ENCODE data around the gene SYCP1.
"Not testable (repeated sequence)": the region's sequence is repeated elsewhere in the genome, so short reads cannot be mapped to it uniquely, and the experiment has no call there.

Gene SYCP1

GRCh38 chr1:114854693-114855320, at the start of gene SYCP1:
TSS of gene SYCP1 (plus strand) at chr1:114854863. CDS start at chr1:114855465, 602 bp downstream.
- H3K27ac ChIP-seq (ENCODE audit: low read length): no peak within 1 kb of the TSS
- no peak within 1 kb of the TSS for H3K9ac ChIP-seq (ENCODE audit: low read length)
- H3K9me3 ChIP-seq (ENCODE audit: control insufficient read depth, low read depth, low read length): no peaks in the 10 kb centered on the region
- no peaks in the 10 kb centered on the region for H3K36me3 ChIP-seq (ENCODE audit: control insufficient read depth, low read depth, low read length)
- no peaks in the 10 kb centered on the region for H3K4me1 ChIP-seq (ENCODE audit: control insufficient read depth, low read depth, low read length)
- H3K4me3 ChIP-seq (ENCODE audit: low read length): no peak within 1 kb of the TSS
- H3K27me3 ChIP-seq (ENCODE audit: control insufficient read depth, insufficient read depth, low read length): no peaks in the 10 kb centered on the region

- H3K27me3 ChIP-seq (ENCODE audit: control insufficient read depth, insufficient read depth, low read length): no peaks in the 10 kb centered on the region
- H3K9ac ChIP-seq (ENCODE audit: low read length): no peak overlapping the region
- H3K9me3 ChIP-seq (ENCODE audit: control insufficient read depth, low read depth, low read length): peaks cover 18% of the 10 kb centered on the region
- H3K27ac ChIP-seq (ENCODE audit: low read length): no peak overlapping the region
- no peaks in the 10 kb centered on the region for H3K4me1 ChIP-seq (ENCODE audit: control insufficient read depth, low read depth, low read length)
- no peak overlapping the region for H3K4me3 ChIP-seq (ENCODE audit: low read length)
- no peaks in the 10 kb centered on the region for H3K36me3 ChIP-seq (ENCODE audit: control insufficient read depth, low read depth, low read length)
These were observed 34.8 kb upstream of the SYCP1 start for GRCh38 chr1:114819869-114820268.

- no peaks in the 10 kb centered on the region for H3K36me3 ChIP-seq (ENCODE audit: control insufficient read depth, low read depth, low read length)
These were observed 34.3 kb upstream of the SYCP1 start for GRCh38 chr1:114820392-114820791.

GRCh38 chr1:114821978-114822377, 32.7 kb upstream of the SYCP1 start:
- H3K9me3 ChIP-seq (ENCODE audit: control insufficient read depth, low read depth, low read length): peaks cover 21% of the 10 kb centered on the region
- H3K9ac ChIP-seq (ENCODE audit: low read length): no peak overlapping the region
- no peak overlapping the region for H3K27ac ChIP-seq (ENCODE audit: low read length)
- H3K4me3 ChIP-seq (ENCODE audit: low read length): no peak overlapping the region
- H3K4me1 ChIP-seq (ENCODE audit: control insufficient read depth, low read depth, low read length): no peaks in the 10 kb centered on the region
- H3K27me3 ChIP-seq (ENCODE audit: control insufficient read depth, insufficient read depth, low read length): no peaks in the 10 kb centered on the region
- no peaks in the 10 kb centered on the region for H3K36me3 ChIP-seq (ENCODE audit: control insufficient read depth, low read depth, low read length)

More at GRCh38 chr1:114820392-114820791, 34.3 kb upstream of the SYCP1 start:
- Histone ChIP-seq H3K27ac (ENCODE audit: low read length) (no peak overlapping the region), H3K4me3 (ENCODE audit: low read length) (no peak overlapping the region), H3K4me1 (ENCODE audit: control insufficient read depth, low read depth, low read length) (no peaks in the 10 kb centered on the region), H3K9me3 (ENCODE audit: control insufficient read depth, low read depth, low read length) (peaks cover 21% of the 10 kb centered on the region), H3K9ac (ENCODE audit: low read length) (no peak overlapping the region), H3K27me3 (ENCODE audit: control insufficient read depth, insufficient read depth, low read length) (no peaks in the 10 kb centered on the region)

- H3K27ac ChIP-seq (ENCODE audit: low read length): no peak overlapping the region
These were observed 26.4 kb upstream of the SYCP1 start for GRCh38 chr1:114828251-114828650.

GRCh38 chr1:114830075-114830474, 24.6 kb upstream of the SYCP1 start:
- not testable (repeated sequence) for H3K4me1 ChIP-seq (ENCODE audit: control insufficient read depth, low read depth, low read length); H3K27ac ChIP-seq (ENCODE audit: low read length); H3K9me3 ChIP-seq (ENCODE audit: control insufficient read depth, low read depth, low read length)

More at GRCh38 chr1:114828251-114828650, 26.4 kb upstream of the SYCP1 start:
- Histone ChIP-seq H3K9ac (ENCODE audit: low read length) (no peak overlapping the region), H3K36me3 (ENCODE audit: control insufficient read depth, low read depth, low read length) (no peaks in the 10 kb centered on the region), H3K27me3 (ENCODE audit: control insufficient read depth, insufficient read depth, low read length) (no peaks in the 10 kb centered on the region), H3K4me1 (ENCODE audit: control insufficient read depth, low read depth, low read length) (no peaks in the 10 kb centered on the region), H3K9me3 (ENCODE audit: control insufficient read depth, low read depth, low read length) (peaks cover 9% of the 10 kb centered on the region), H3K4me3 (ENCODE audit: low read length) (no peak overlapping the region)

GRCh38 chr1:114831276-114831994, 23.2 kb upstream of the SYCP1 start:
- no peaks in the 10 kb centered on the region for H3K4me1 ChIP-seq (ENCODE audit: control insufficient read depth, low read depth, low read length)
- no peak overlapping the region for H3K9ac ChIP-seq (ENCODE audit: low read length)
- H3K4me3 ChIP-seq (ENCODE audit: low read length): no peak overlapping the region
- H3K27ac ChIP-seq (ENCODE audit: low read length): no peak overlapping the region
- no peaks in the 10 kb centered on the region for H3K36me3 ChIP-seq (ENCODE audit: control insufficient read depth, low read depth, low read length)
- H3K9me3 ChIP-seq (ENCODE audit: control insufficient read depth, low read depth, low read length): no peaks in the 10 kb centered on the region
- H3K27me3 ChIP-seq (ENCODE audit: control insufficient read depth, insufficient read depth, low read length): no peaks in the 10 kb centered on the region

More at GRCh38 chr1:114830075-114830474, 24.6 kb upstream of the SYCP1 start:
- H3K27me3 ChIP-seq (ENCODE audit: control insufficient read depth, insufficient read depth, low read length); H3K9ac ChIP-seq (ENCODE audit: low read length); H3K4me3 ChIP-seq (ENCODE audit: low read length); H3K36me3 ChIP-seq (ENCODE audit: control insufficient read depth, low read depth, low read length): not testable (repeated sequence)

GRCh38 chr1:114832057-114832456, 22.6 kb upstream of the SYCP1 start:
- Histone ChIP-seq H3K4me1 (ENCODE audit: control insufficient read depth, low read depth, low read length) (no peaks in the 10 kb centered on the region), H3K4me3 (ENCODE audit: low read length) (no peak overlapping the region), H3K27me3 (ENCODE audit: control insufficient read depth, insufficient read depth, low read length) (no peaks in the 10 kb centered on the region), H3K27ac (ENCODE audit: low read length) (no peak overlapping the region), H3K9ac (ENCODE audit: low read length) (no peak overlapping the region), H3K9me3 (ENCODE audit: control insufficient read depth, low read depth, low read length) (no peaks in the 10 kb centered on the region), H3K36me3 (ENCODE audit: control insufficient read depth, low read depth, low read length) (no peaks in the 10 kb centered on the region)

GRCh38 chr1:114833421-114833820, 21.2 kb upstream of the SYCP1 start:
- no peaks in the 10 kb centered on the region for H3K27me3 ChIP-seq (ENCODE audit: control insufficient read depth, insufficient read depth, low read length)
- no peak overlapping the region for H3K9ac ChIP-seq (ENCODE audit: low read length)
- no peaks in the 10 kb centered on the region for H3K36me3 ChIP-seq (ENCODE audit: control insufficient read depth, low read depth, low read length)
- H3K4me1 ChIP-seq (ENCODE audit: control insufficient read depth, low read depth, low read length): no peaks in the 10 kb centered on the region
- no peak overlapping the region for H3K4me3 ChIP-seq (ENCODE audit: low read length)
- H3K9me3 ChIP-seq (ENCODE audit: control insufficient read depth, low read depth, low read length): no peaks in the 10 kb centered on the region
- H3K27ac ChIP-seq (ENCODE audit: low read length): no peak overlapping the region

GRCh38 chr1:114844270-114844669, 10.4 kb upstream of the SYCP1 start:
- H3K9me3 ChIP-seq (ENCODE audit: control insufficient read depth, low read depth, low read length): no peaks in the 10 kb centered on the region
- H3K4me1 ChIP-seq (ENCODE audit: control insufficient read depth, low read depth, low read length): no peaks in the 10 kb centered on the region
- H3K27me3 ChIP-seq (ENCODE audit: control insufficient read depth, insufficient read depth, low read length): no peaks in the 10 kb centered on the region
- no peaks in the 10 kb centered on the region for H3K36me3 ChIP-seq (ENCODE audit: control insufficient read depth, low read depth, low read length)
- H3K27ac ChIP-seq (ENCODE audit: low read length): no peak overlapping the region
- no peak overlapping the region for H3K4me3 ChIP-seq (ENCODE audit: low read length)
- H3K9ac ChIP-seq (ENCODE audit: low read length): no peak overlapping the region

GRCh38 chr1:114853584-114853983, 1.1 kb upstream of the SYCP1 start:
- H3K27me3 ChIP-seq (ENCODE audit: control insufficient read depth, insufficient read depth, low read length): no peaks in the 10 kb centered on the region
- no peak overlapping the region for H3K27ac ChIP-seq (ENCODE audit: low read length)
- H3K36me3 ChIP-seq (ENCODE audit: control insufficient read depth, low read depth, low read length): no peaks in the 10 kb centered on the region
- H3K4me1 ChIP-seq (ENCODE audit: control insufficient read depth, low read depth, low read length): no peaks in the 10 kb centered on the region
- H3K4me3 ChIP-seq (ENCODE audit: low read length): no peak overlapping the region
- H3K9ac ChIP-seq (ENCODE audit: low read length): no peak overlapping the region
- H3K9me3 ChIP-seq (ENCODE audit: control insufficient read depth, low read depth, low read length): no peaks in the 10 kb centered on the region

- no peaks in the 10 kb centered on the region for H3K36me3 ChIP-seq (ENCODE audit: control insufficient read depth, low read depth, low read length)
- no peak overlapping the region for H3K9ac ChIP-seq (ENCODE audit: low read length)
- H3K4me1 ChIP-seq (ENCODE audit: control insufficient read depth, low read depth, low read length): no peaks in the 10 kb centered on the region
- H3K27me3 ChIP-seq (ENCODE audit: control insufficient read depth, insufficient read depth, low read length): no peaks in the 10 kb centered on the region
- no peaks in the 10 kb centered on the region for H3K9me3 ChIP-seq (ENCODE audit: control insufficient read depth, low read depth, low read length)
- no peak overlapping the region for H3K27ac ChIP-seq (ENCODE audit: low read length)
- H3K4me3 ChIP-seq (ENCODE audit: low read length): no peak overlapping the region
These were observed 6.7 kb downstream of the SYCP1 start for GRCh38 chr1:114861384-114861783.
